Gastrocnemius medialis (tissue), 4 donors: ENCODE measurements around the gene COL6A5. TPM values are rescaled to one million over a fixed set of nuclear protein-coding genes. Genes with fewer than 3 reads are reported as not detected.
"Not testable (repeated sequence)": the region's sequence is repeated elsewhere in the genome, so short reads cannot be mapped to it uniquely, and the experiment has no call there.

ENCODE experiments used
- ATAC-seq, 2 donors: fragments of 150-250 bp; one replicate each; pipeline ENCODE4 v1.9.1; 2016
- DNase-seq, 2 donors: peaks; one replicate each; pipeline ENCODE4 v3.0.0-alpha.2; 2019
- H3K27ac ChIP-seq, 4 donors: fragments of 200-600 bp; sonication (generic); 1 replicate in 1 of 4; 2 replicates in 3 of 4; pipeline ENCODE4 v1.5.1; 2016 to 2018; ENCODE audit warnings: mild to moderate bottlenecking in 2 of 4, moderate library complexity in 1 of 4
- H3K27me3 ChIP-seq, 3 donors: fragments of 200-600 bp; sonication (generic) in 2 of 3; 1 replicate in 1 of 3; 2 replicates in 2 of 3; pipeline versions ENCODE4 v1.5.1 to v1.6.0; 2016 to 2019; ENCODE audit warnings: mild to moderate bottlenecking in 1 of 3, moderate library complexity in 1 of 3
- H3K36me3 ChIP-seq, 2 donors: fragments of 200-600 bp; sonication (generic) in 1 of 2; one replicate each; pipeline ENCODE4 v1.5.1; 2017 to 2018
- H3K4me1 ChIP-seq, 2 donors: fragments of 200-600 bp; sonication (generic) in 1 of 2; one replicate each; pipeline ENCODE4 v1.5.1; 2016 to 2017; ENCODE audit warnings: mild to moderate bottlenecking in 2 of 2
- H3K4me3 ChIP-seq, 4 donors: fragments of 200-600 bp; sonication (generic) in 3 of 4; 1 replicate in 1 of 4; 2 replicates in 3 of 4; pipeline ENCODE4 v1.5.1; 2016 to 2019; ENCODE audit warnings: mild to moderate bottlenecking in 2 of 4
- H3K9me3 ChIP-seq, 3 donors: fragments of 200-600 bp; sonication (generic) in 2 of 3; 1 replicate in 1 of 3; 2 replicates in 2 of 3; pipeline ENCODE4 v1.5.1; 2016 to 2019
- CTCF ChIP-seq, 5 experiments: fragments of 450-650 bp in 3 of 5; fragments of 200-600 bp in 2 of 5; sonication (generic) in 2 of 5; IDR thresholded peaks in 4 of 5; conservative IDR thresholded peaks in 1 of 5; 1 replicate in 4 of 5; 2 replicates in 1 of 5; pipeline ENCODE4 v1.5.1; 2016 to 2019; ENCODE audit warnings: antibody characterized with exemption in 5 of 5, mild to moderate bottlenecking in 3 of 5, moderate library complexity in 3 of 5
- POLR2A ChIP-seq, 2 donors: fragments of 450-650 bp; IDR thresholded peaks; one replicate each; pipeline ENCODE4 v1.6.1; 2017; ENCODE audit warnings: antibody characterized with exemption in 2 of 2, mild to moderate bottlenecking in 2 of 2, moderate library complexity in 2 of 2
- in situ Hi-C, 4 donors: fragments of 200-750 bp; cut with MboI; loops; one replicate each; pipeline versions ENCODE4 v1.15.0 to v1.8.0; 2017; ENCODE audit warnings: low sequenced_read_pairs in 4 of 4
- intact Hi-C: fragments of 100-400 bp; cut with DNase I; formaldehyde crosslinking; loops from one replicate; pipeline ENCODE4 v1.15.1; 2023; ENCODE audit warnings: low total_unique reads
- total RNA-seq, 4 donors: library from RNA; depleted of rRNA; stranded (reverse); fragments of >200 nt; gene quantifications; one replicate each; pipeline versions ENCODE4 v1.1.0 to v1.2.3, GENCODE V29; 2016

The COL6A5 gene
- total RNA-seq, 4 donors from 2014 or later: not detected

- TF ChIP-seq POLR2A (IDR thresholded peaks at IDR 0.05) (no peak), CTCF (IDR thresholded peaks at IDR 0.05 in 4 of 5, conservative IDR thresholded peaks at IDR 0.05 in 1 of 5) (no peak)
- ATAC-seq: no peak
- intact Hi-C loops: no loop called here
Observed at GRCh38 chr3:130426206-130426605, 80.7 kb downstream of the COL6A5 start.

GRCh38 chr3:130428871-130429712 is 83.6 kb downstream of the COL6A5 start:
- in situ Hi-C loops (no loop called here), intact Hi-C loops (no loop called here)
- no peaks in the 10 kb centered on the region for H3K27me3 ChIP-seq
- no peaks in the 10 kb centered on the region for H3K36me3 ChIP-seq
- H3K9me3 ChIP-seq: no peaks in the 10 kb centered on the region
- ATAC-seq: no peak
- no peak for DNase-seq
- H3K4me1 ChIP-seq: no peaks in the 10 kb centered on the region
- H3K4me3 ChIP-seq: no peak overlapping the region
- no peak overlapping the region for H3K27ac ChIP-seq
- TF ChIP-seq CTCF (IDR thresholded peaks at IDR 0.05 in 4 of 5, conservative IDR thresholded peaks at IDR 0.05 in 1 of 5) (no peak), POLR2A (IDR thresholded peaks at IDR 0.05) (no peak)

More at GRCh38 chr3:130426206-130426605, 80.7 kb downstream of the COL6A5 start:
- H3K4me1 ChIP-seq: no peaks in the 10 kb centered on the region
- no peak overlapping the region for H3K4me3 ChIP-seq
- H3K27me3 ChIP-seq: no peaks in the 10 kb centered on the region
- no peak for DNase-seq
- in situ Hi-C loops: no loop called here
- H3K9me3 ChIP-seq: no peaks in the 10 kb centered on the region
- H3K36me3 ChIP-seq: no peaks in the 10 kb centered on the region
- no peak overlapping the region for H3K27ac ChIP-seq

GRCh38 chr3:130429713-130430023 is 84.2 kb downstream of the COL6A5 start:
- no peak overlapping the region for H3K27ac ChIP-seq
- H3K9me3 ChIP-seq: no peaks in the 10 kb centered on the region
- TF ChIP-seq POLR2A (IDR thresholded peaks at IDR 0.05): no peak
- no peak for TF ChIP-seq CTCF (IDR thresholded peaks at IDR 0.05 in 4 of 5, conservative IDR thresholded peaks at IDR 0.05 in 1 of 5)
- H3K4me1 ChIP-seq: no peaks in the 10 kb centered on the region
- ATAC-seq (no peak), DNase-seq (no peak)
- H3K36me3 ChIP-seq: no peaks in the 10 kb centered on the region
- H3K27me3 ChIP-seq: no peaks in the 10 kb centered on the region
- in situ Hi-C loops (no loop called here), intact Hi-C loops (no loop called here)
- no peak overlapping the region for H3K4me3 ChIP-seq

GRCh38 chr3:130430266-130430665 is 84.8 kb downstream of the COL6A5 start:
- ATAC-seq (no peak), DNase-seq (no peak)
- Histone ChIP-seq H3K4me3 (no peak overlapping the region), H3K27me3 (no peaks in the 10 kb centered on the region), H3K9me3 (no peaks in the 10 kb centered on the region), H3K27ac (no peak overlapping the region), H3K36me3 (no peaks in the 10 kb centered on the region), H3K4me1 (no peaks in the 10 kb centered on the region)
- in situ Hi-C loops: no loop called here
- intact Hi-C loops: no loop called here
- TF ChIP-seq POLR2A (IDR thresholded peaks at IDR 0.05): no peak
- no peak for TF ChIP-seq CTCF (IDR thresholded peaks at IDR 0.05 in 4 of 5, conservative IDR thresholded peaks at IDR 0.05 in 1 of 5)

- ATAC-seq, H3K9me3 ChIP-seq, H3K4me3 ChIP-seq, H3K27ac ChIP-seq, H3K4me1 ChIP-seq, DNase-seq, H3K36me3 ChIP-seq, in situ Hi-C loops, intact Hi-C loops, H3K27me3 ChIP-seq: not testable (repeated sequence)
Observed at GRCh38 chr3:130432086-130432485, 86.6 kb downstream of the COL6A5 start.
